ENCODE measurements around the gene CASP10. TPM values are rescaled to one million over a fixed set of nuclear protein-coding genes. Genes with fewer than 3 reads are reported as not detected.

CASP10 gene
- polyA plus RNA-seq, 1 of the 3 experiments (the other 2 are of a cell fraction) = 0.12 TPM

- no peak for TF ChIP-seq SMC3 (IDR thresholded peaks at IDR 0.05; ENCODE audit: low read depth, low read length)
- TF ChIP-seq SIN3A (IDR thresholded peaks at IDR 0.05; ENCODE audit: borderline replicate concordance, low read depth, low read length) = no peak
- TF ChIP-seq TCF12 (IDR thresholded peaks at IDR 0.05) = no peak
- no peak for TF ChIP-seq MEF2A (IDR thresholded peaks at IDR 0.05; ENCODE audit: borderline replicate concordance, low read depth)
- TF ChIP-seq, protein P1, sequence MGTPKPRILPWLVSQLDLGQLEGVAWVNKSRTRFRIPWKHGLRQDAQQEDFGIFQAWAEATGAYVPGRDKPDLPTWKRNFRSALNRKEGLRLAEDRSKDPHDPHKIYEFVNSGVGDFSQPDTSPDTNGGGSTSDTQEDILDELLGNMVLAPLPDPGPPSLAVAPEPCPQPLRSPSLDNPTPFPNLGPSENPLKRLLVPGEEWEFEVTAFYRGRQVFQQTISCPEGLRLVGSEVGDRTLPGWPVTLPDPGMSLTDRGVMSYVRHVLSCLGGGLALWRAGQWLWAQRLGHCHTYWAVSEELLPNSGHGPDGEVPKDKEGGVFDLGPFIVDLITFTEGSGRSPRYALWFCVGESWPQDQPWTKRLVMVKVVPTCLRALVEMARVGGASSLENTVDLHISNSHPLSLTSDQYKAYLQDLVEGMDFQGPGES (IDR thresholded peaks at IDR 0.05; ENCODE audit: low read depth, low read length) = no peak
- no peak for TF ChIP-seq FOXM1 (IDR thresholded peaks at IDR 0.05; ENCODE audit: low read depth)
Measured at GRCh38 chr2:201233812-201234662, 51.1 kb downstream of the CASP10 start (continued).

DNA sequence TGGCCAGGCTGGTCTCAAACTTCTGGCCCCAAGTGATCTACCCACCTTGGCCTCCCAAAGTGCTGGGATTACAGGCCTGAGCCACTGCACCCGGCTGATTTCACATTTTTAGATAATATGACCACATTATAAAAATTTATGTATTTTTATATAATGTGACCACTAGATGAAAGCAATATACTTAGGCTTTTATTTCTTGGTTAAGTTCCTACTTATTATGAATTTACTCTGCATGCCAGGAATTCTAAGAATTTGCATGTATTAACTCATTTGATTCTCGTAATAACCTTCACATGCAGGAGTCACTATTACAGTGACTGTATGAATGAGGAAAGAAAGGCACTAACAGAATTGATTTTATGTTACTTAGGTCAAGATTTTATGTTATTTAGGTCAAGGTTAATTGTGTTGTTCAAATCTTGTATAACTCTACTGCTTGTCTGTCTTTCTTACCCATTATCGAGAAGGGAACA, 51.8 kb downstream of the CASP10 start:
- Histone ChIP-seq H3K9ac (no peak overlapping the region), H3K27me3 (ENCODE audit: insufficient read depth) (no peaks in the 10 kb centered on the region), H3K36me3 (replicated peaks in 1 of 2; ENCODE audit: control insufficient read depth in 1 of 2, insufficient read depth in 2 of 2, low read length in 1 of 2) (no peaks in the 10 kb centered on the region), H3F3A (replicated peaks; ENCODE audit: insufficient read depth) (peaks cover 6% of the 10 kb centered on the region), H3K79me2 (ENCODE audit: insufficient read depth) (no peaks in the 10 kb centered on the region), H3K27ac (ENCODE audit: low read depth in 2 of 2, low read length in 1 of 2) (no peak overlapping the region), H3K9me3 (no peaks in the 10 kb centered on the region), H2AFZ (ENCODE audit: low read depth) (no peak overlapping the region), H3K4me3 (ENCODE audit: low read depth in 2 of 2, low read length in 1 of 2) (no peak overlapping the region), H3K4me2 (no peak overlapping the region), H3K4me1 (ENCODE audit: control insufficient read depth in 1 of 2, insufficient read depth in 2 of 2, low read depth in 1 of 2, low read length in 1 of 2) (peaks cover 0 to 6% of the 10 kb centered on the region in 2 experiments; a peak in 2 of 4 replicates), H3K9me2 (no peaks in the 10 kb centered on the region), H4K20me1 (ENCODE audit: insufficient read depth) (no peaks in the 10 kb centered on the region)
- POLR2A ChIA-PET = no interaction called here
- no peak for DNase-seq
- TF ChIP-seq TAF1 (IDR thresholded peaks at IDR 0.05; ENCODE audit: borderline replicate concordance, low read depth, low read length) (no peak), GATA2 (CRISPR knock-in tag; IDR thresholded peaks at IDR 0.05) (no peak), MXI1 (IDR thresholded peaks at IDR 0.05; ENCODE audit: low read depth, low read length) (no peak), TCF12 (IDR thresholded peaks at IDR 0.05) (no peak), RAD21 (IDR thresholded peaks at IDR 0.05; ENCODE audit: low read length) (no peak), POLR2AphosphoS5 (IDR thresholded peaks at IDR 0.05; ENCODE audit: low read depth, low read length) (no peak), YY1 (IDR thresholded peaks at IDR 0.05; ENCODE audit: low read depth) (no peak), RCOR1 (IDR thresholded peaks at IDR 0.05; ENCODE audit: low read length) (no peak), CHD2 (IDR thresholded peaks at IDR 0.05; ENCODE audit: low read length, partially characterized antibody) (no peak), FOSL2 (IDR thresholded peaks at IDR 0.05; ENCODE audit: borderline replicate concordance, low read depth) (no peak), RFX5 (IDR thresholded peaks at IDR 0.05; ENCODE audit: low read length) (no peak)
- CTCF ChIA-PET = interaction anchor here (0.7 kb wide), 1 partner anchor 129 kb away, joined by 3 read pairs; no protein-coding TSS in a partner anchor
- 71% methylated on average over 3 of the region's 3 CpGs for WGBS (ENCODE audit: low lambda C conversion rate)

Data from SK-N-SH (cell line).